ENCODE results near the gene MAST4. TPM values are rescaled to one million over a fixed set of nuclear protein-coding genes. Genes with fewer than 3 reads are reported as not detected.
A peak's percentile ranks its signal among the peaks of the same experiment; 100 is the strongest.

The MAST4 gene
- total and polyA plus RNA-seq, 12 donors: 29.6 to 93.3 (median 76.6) TPM

- ATAC-seq: peak in 1 of 8 donors; percentile 13
- WGBS, 2 donors: 86% methylated on average over 3 of the region's 3 CpGs
These were observed 425.8 kb downstream of the MAST4 start for GRCh38 chr5:67021962-67022361.

GRCh38 chr5:67025457-67025856, 429.3 kb downstream of the MAST4 start:
- no peak for TF ChIP-seq CTCF (IDR thresholded peaks at IDR 0.05)
- intact Hi-C loops (cut with DNase I): no loop called here
- no peaks in the 10 kb centered on the region for H3K9me3 ChIP-seq
- no peak overlapping the region for H3K4me3 ChIP-seq
- H3K36me3 ChIP-seq: no peaks in the 10 kb centered on the region
- H3K27me3 ChIP-seq: no peaks in the 10 kb centered on the region
- peaks cover 3 to 64% (median 40%) of the 10 kb centered on the region in 9 donors for H3K4me1 ChIP-seq
- H3K27ac ChIP-seq: no peak overlapping the region
- ATAC-seq (no peak), DNase-seq (no peak)
- WGBS, 2 donors: 56 to 70% methylated on average over 2 of the region's 2 CpGs

More at GRCh38 chr5:67021962-67022361, 425.8 kb downstream of the MAST4 start:
- no peaks in the 10 kb centered on the region for H3K27me3 ChIP-seq
- H3K4me1 ChIP-seq: peaks cover 3 to 60% (median 35%) of the 10 kb centered on the region in 9 donors
- H3K27ac ChIP-seq: no peak overlapping the region
- H3K4me3 ChIP-seq: no peak overlapping the region
- TF ChIP-seq CTCF (IDR thresholded peaks at IDR 0.05): no peak
- H3K36me3 ChIP-seq: no peaks in the 10 kb centered on the region
- no peaks in the 10 kb centered on the region for H3K9me3 ChIP-seq
- DNase-seq: no peak
- intact Hi-C loops (cut with DNase I): no loop called here

DNA sequence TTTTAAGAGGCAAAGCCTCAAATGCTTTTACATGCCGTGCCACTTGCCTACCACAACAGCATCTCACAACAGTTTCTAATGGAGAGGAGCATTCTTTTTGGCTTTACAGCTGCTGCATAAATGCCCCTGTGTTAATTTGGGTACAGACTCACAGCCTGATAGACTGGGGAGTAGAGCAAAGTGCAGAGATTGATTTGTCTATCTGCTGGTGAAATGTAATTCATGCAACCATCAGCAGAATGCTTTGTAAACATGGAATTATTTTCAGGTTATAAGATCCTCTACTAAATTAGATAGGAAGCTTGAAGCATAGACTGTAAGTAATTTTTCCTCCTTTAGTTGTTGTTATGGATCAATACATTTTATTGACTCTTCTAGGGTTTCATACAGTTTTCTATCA, 430.1 kb downstream of the MAST4 start:
- H3K4me1 ChIP-seq: peaks cover 1 to 64% (median 40%) of the 10 kb centered on the region in 9 donors
- WGBS, 2 donors: 94 to 95% methylated on average over 1 of the region's 1 CpG
- no peaks in the 10 kb centered on the region for H3K36me3 ChIP-seq
- no peak for DNase-seq
- H3K27ac ChIP-seq: no peak overlapping the region
- TF ChIP-seq CTCF (IDR thresholded peaks at IDR 0.05): no peak
- no peak overlapping the region for H3K4me3 ChIP-seq
- no peaks in the 10 kb centered on the region for H3K9me3 ChIP-seq
- intact Hi-C loops (cut with DNase I): no loop called here
- ATAC-seq: no peak
- H3K27me3 ChIP-seq: no peaks in the 10 kb centered on the region

DNA sequence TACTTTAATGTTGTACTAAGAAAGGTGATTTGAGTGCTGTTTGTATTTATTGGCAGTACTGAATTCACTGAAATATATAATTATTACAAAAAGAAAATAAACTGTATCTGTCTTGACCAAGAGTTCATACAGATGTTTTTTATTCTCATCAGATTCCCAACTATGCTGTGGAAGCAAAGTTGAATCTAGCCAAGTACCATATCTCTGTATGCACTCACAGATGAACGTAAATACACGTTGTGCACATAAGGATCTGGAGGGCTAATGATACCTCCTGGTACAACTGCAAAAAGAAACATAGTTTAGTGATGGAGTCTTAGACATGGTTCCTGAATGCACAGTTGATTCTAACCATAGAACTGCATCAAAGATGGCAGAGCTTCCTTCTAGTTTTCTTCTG, 431.0 kb downstream of the MAST4 start:
- H3K27me3 ChIP-seq: no peaks in the 10 kb centered on the region
- ATAC-seq (no peak), DNase-seq (no peak)
- no peaks in the 10 kb centered on the region for H3K9me3 ChIP-seq
- H3K4me1 ChIP-seq: peaks cover 5 to 64% (median 41%) of the 10 kb centered on the region in 9 donors
- H3K4me3 ChIP-seq: no peak overlapping the region
- H3K36me3 ChIP-seq: no peaks in the 10 kb centered on the region
- TF ChIP-seq CTCF (IDR thresholded peaks at IDR 0.05): no peak
- intact Hi-C loops (cut with DNase I): no loop called here
- no peak overlapping the region for H3K27ac ChIP-seq
- 47 to 71% methylated on average over 2 of the region's 2 CpGs for WGBS, 2 donors
